Measurements from ENCODE around the gene LRRC75B. TPM values are rescaled to one million over a fixed set of nuclear protein-coding genes. Genes with fewer than 3 reads are reported as not detected.

LRRC75B gene
- total and polyA plus RNA-seq, 2 of the 8 experiments (the other 6 are each of a cell fraction or from before 2014, with no cell fraction given) = 12.2 to 26.6 TPM

DNA sequence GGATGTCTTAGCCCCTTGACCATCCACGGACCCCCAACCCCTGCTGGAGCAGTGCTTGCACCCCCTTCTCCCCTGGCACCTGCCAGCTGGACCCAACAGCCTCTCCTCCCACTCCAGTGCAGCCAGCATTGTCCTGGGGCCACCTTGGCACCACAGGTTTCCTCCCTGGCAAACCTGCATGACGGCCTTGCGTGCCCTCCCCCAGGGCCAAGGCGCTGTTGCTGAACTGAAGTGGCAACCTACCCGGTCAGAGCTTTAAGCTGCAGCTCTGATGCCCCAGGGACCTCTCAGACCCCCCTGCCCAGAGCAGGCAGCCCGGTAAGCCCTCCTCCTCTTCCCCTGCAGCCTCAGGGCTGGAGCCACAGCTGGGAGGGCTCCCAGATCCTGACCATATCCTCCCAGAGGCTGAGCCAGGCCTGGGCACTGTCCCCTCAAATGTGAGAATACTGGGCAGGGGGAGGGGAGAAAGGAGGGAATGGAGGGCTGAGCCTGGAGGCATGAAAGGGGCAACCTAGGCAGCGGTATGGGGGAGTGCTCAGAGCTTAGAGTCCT, 1.8 kb upstream of the LRRC75B start:
- no peaks in the 10 kb centered on the region for H3K9me3 ChIP-seq (ENCODE audit: insufficient read depth in 2 of 2, low read depth in 1 of 2, low read length in 1 of 2)
- H3K36me3 ChIP-seq (ENCODE audit: control insufficient read depth in 2 of 4, insufficient read depth in 4 of 4, low read length in 3 of 4) = no peaks in the 10 kb centered on the region
- no peak overlapping the region for H2BK120ac ChIP-seq (replicated peaks; ENCODE audit: low read depth, low read length)
- H2BK5ac ChIP-seq (ENCODE audit: low read depth, low read length) = 0 out of 2 replicates have a peak overlapping the region, but pooled peaks have one; percentile 24
- H3K9ac ChIP-seq (replicated peaks in 1 of 4; ENCODE audit: extremely low read depth in 1 of 4, low read depth in 3 of 4, low read length in 3 of 4) = no peak overlapping the region
- H3K14ac ChIP-seq (ENCODE audit: insufficient read length) = no peak overlapping the region
- H3K79me2 ChIP-seq (ENCODE audit: control insufficient read depth in 1 of 2, insufficient read depth in 2 of 2, low read length in 2 of 2) = no peaks in the 10 kb centered on the region
- peaks cover 4 to 31% (median 15%) of the 10 kb centered on the region in 4 experiments for H3K4me1 ChIP-seq (replicated peaks in 1 of 4; ENCODE audit: control insufficient read depth in 3 of 4, insufficient read depth in 4 of 4, low read length in 3 of 4)
- H4K91ac ChIP-seq (replicated peaks; ENCODE audit: insufficient read length, low read length) = peak overlapping the region; percentile 80
- no peak overlapping the region for H3K23ac ChIP-seq (ENCODE audit: insufficient read length)
- H4K8ac ChIP-seq (ENCODE audit: extremely low read depth, insufficient read depth, low read length) = no peak overlapping the region
- H2BK12ac ChIP-seq (ENCODE audit: low read depth, low read length) = peak overlapping the region; percentile 92; the same call in 1 of the 2 replicates
- no peaks in the 10 kb centered on the region; the same call in 1 of the 2 replicates for H3K79me1 ChIP-seq (ENCODE audit: low read depth, low read length)
- H3K27ac ChIP-seq (ENCODE audit: low read depth, low read length) = no peak overlapping the region
- DNase-seq (ENCODE audit: low read depth in 1 of 2, low spot score in 2 of 2) (no peak), FAIRE-seq (no peak)
- no peak overlapping the region for H3K56ac ChIP-seq (replicated peaks; ENCODE audit: insufficient read length, low read depth, low read length)
- peak overlapping the region; percentile 48 for H3K18ac ChIP-seq (ENCODE audit: extremely low read depth, low read length)
- H2AFZ ChIP-seq (ENCODE audit: low read length) = no peak overlapping the region
- ChIA-PET POLR2A (ENCODE audit: partially characterized antibody) (interaction anchor here (1.3 to 4.4 kb wide), 5 partner anchors 8 to 39 kb away, joined by 4 to 38 read pairs (median 5); partner anchors contain the start of genes GGT1 and SNRPD3), CTCF (ENCODE audit: partially characterized antibody) (interaction anchor here (0.7 to 1.1 kb wide), 3 partner anchors 27 to 91 kb away, joined by 3 to 4 read pairs (median 3); no protein-coding TSS in a partner anchor)
- H3K4ac ChIP-seq (replicated peaks; ENCODE audit: insufficient read length, low read depth, low read length) = no peak overlapping the region
- H2AK5ac ChIP-seq (ENCODE audit: low read depth, low read length) = no peak overlapping the region
- peaks cover 2% of the 10 kb centered on the region; the same call in 1 of the 2 replicates for H3K23me2 ChIP-seq (ENCODE audit: low read depth, low read length)
- WGBS, 2 experiments (ENCODE audit: extremely low coverage in 1 of 2, insufficient coverage in 1 of 2, insufficient read length in 1 of 2, insufficient replicate concordance in 2 of 2, low coverage in 1 of 2, low lambda C conversion rate in 2 of 2, missing lambda C conversion rate in 1 of 2) = 86% methylated on average over 5 of the region's 7 CpGs; no CpG with 5 or more reads in 1 of the 2 experiments
- H3K4me3 ChIP-seq (ENCODE audit: extremely low read depth in 1 of 4, insufficient read depth in 2 of 4, low read depth in 3 of 4, low read length in 4 of 4) = no peak overlapping the region
- no peaks in the 10 kb centered on the region for H4K20me1 ChIP-seq (replicated peaks in 1 of 2; ENCODE audit: control insufficient read depth in 1 of 2, insufficient read depth in 2 of 2, low read length in 2 of 2)
- no peak overlapping the region for H3K4me2 ChIP-seq (ENCODE audit: insufficient read depth in 1 of 2, low read depth in 2 of 2, low read length in 2 of 2)
- no peak overlapping the region for H4K5ac ChIP-seq (ENCODE audit: insufficient read length, low read depth, low read length)
- no peaks in the 10 kb centered on the region for H3K27me3 ChIP-seq (replicated peaks in 1 of 4; ENCODE audit: control insufficient read depth in 3 of 4, extremely low read depth in 1 of 4, insufficient read depth in 3 of 4, low read length in 3 of 4)
- H2BK20ac ChIP-seq (ENCODE audit: low read length) = no peak overlapping the region
- H2BK15ac ChIP-seq (ENCODE audit: low read length) = peak overlapping the region; percentile 65; the same call in 1 of the 2 replicates
- no peak for TF ChIP-seq NANOG (IDR thresholded peaks at IDR 0.05; ENCODE audit: insufficient read depth, low read depth, low read length, poor library complexity, severe bottlenecking)
- no peak for TF ChIP-seq CTBP2 (IDR thresholded peaks at IDR 0.05; ENCODE audit: borderline replicate concordance, insufficient read depth, insufficient read length, low read length)
- TF ChIP-seq, protein P1, sequence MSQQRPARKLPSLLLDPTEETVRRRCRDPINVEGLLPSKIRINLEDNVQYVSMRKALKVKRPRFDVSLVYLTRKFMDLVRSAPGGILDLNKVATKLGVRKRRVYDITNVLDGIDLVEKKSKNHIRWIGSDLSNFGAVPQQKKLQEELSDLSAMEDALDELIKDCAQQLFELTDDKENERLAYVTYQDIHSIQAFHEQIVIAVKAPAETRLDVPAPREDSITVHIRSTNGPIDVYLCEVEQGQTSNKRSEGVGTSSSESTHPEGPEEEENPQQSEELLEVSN (IDR thresholded peaks at IDR 0.05) = no peak
- no peak for TF ChIP-seq GTF2F1 (IDR thresholded peaks at IDR 0.05; ENCODE audit: borderline replicate concordance, low read depth, low read length)
- no peak for TF ChIP-seq EZH2 (IDR thresholded peaks at IDR 0.05; ENCODE audit: low read depth, low read length, severe bottlenecking)
- TF ChIP-seq FOSL1 (IDR thresholded peaks at IDR 0.05; ENCODE audit: insufficient read depth, low read depth, low read length) = no peak
- TF ChIP-seq KDM5A (IDR thresholded peaks at IDR 0.05; ENCODE audit: low read length) = no peak
- no peak for TF ChIP-seq KDM4A (IDR thresholded peaks at IDR 0.05; ENCODE audit: low read depth, low read length, severe bottlenecking)
- no peak for TF ChIP-seq CHD2 (IDR thresholded peaks at IDR 0.05; ENCODE audit: low read length)
- no peak for TF ChIP-seq JUND (IDR thresholded peaks at IDR 0.05; ENCODE audit: low read length)
- no peak for TF ChIP-seq ZNF274 (IDR thresholded peaks at IDR 0.05; ENCODE audit: borderline replicate concordance, extremely low read depth, low read length)
